BJ (cell line): ENCODE data around the gene TTYH1. TPM values are rescaled to one million over a fixed set of nuclear protein-coding genes. Genes with fewer than 3 reads are reported as not detected.

Source experiments
- CTCF ChIA-PET: fragments of 350-600 bp; formaldehyde crosslinking; extraction: SDS; loops from one replicate; lab custom pipeline; 2021; ENCODE audit warnings: antibody characterized with exemption, inconsistent platforms; lab: Yijun Ruan, JAX
- POLR2A ChIA-PET: fragments of 300-600 bp; sonication (Branson Sonifier 250); formaldehyde crosslinking; extraction: SDS; loops from one replicate; lab custom pipeline; 2021; ENCODE audit warnings: antibody characterized with exemption; lab: Charles Lee
- DNase-seq: peaks from one replicate; pipeline ENCODE4 v3.0.0-alpha.2; 2011; ENCODE audit warnings: low read depth
- H3K27me3 ChIP-seq: 2 replicates; pipeline ENCODE4 v1.6.0; 2011; ENCODE audit warnings: low read length; ENCODE audit not compliant: control insufficient read depth, insufficient read depth
- H3K36me3 ChIP-seq: 2 replicates; pipeline ENCODE4 v1.5.1; 2011; ENCODE audit warnings: low read length; ENCODE audit not compliant: control insufficient read depth, insufficient read depth
- H3K4me3 ChIP-seq: 2 replicates; pipeline ENCODE4 v1.5.1; 2011; ENCODE audit warnings: low read depth, mild to moderate bottlenecking, control low read depth, low read length
- polyA plus RNA-seq: library from polyadenylated mRNA; depleted of rRNA; stranded (reverse); fragments of >200 nt; gene quantifications from 2 replicates; pipeline ENCODE4 v1.2.3, GENCODE V29; 2011
- TF ChIP-seq, protein P1 (sequence below): IDR thresholded peaks from 2 replicates; pipeline ENCODE4 v1.5.1; 2011; ENCODE audit warnings: low read depth, mild to moderate bottlenecking, control low read depth, inconsistent platforms, low read length, moderate library complexity; ENCODE audit not compliant: insufficient read depth

Gene TTYH1
- polyA plus RNA-seq, 1 experiment: not detected

DNA sequence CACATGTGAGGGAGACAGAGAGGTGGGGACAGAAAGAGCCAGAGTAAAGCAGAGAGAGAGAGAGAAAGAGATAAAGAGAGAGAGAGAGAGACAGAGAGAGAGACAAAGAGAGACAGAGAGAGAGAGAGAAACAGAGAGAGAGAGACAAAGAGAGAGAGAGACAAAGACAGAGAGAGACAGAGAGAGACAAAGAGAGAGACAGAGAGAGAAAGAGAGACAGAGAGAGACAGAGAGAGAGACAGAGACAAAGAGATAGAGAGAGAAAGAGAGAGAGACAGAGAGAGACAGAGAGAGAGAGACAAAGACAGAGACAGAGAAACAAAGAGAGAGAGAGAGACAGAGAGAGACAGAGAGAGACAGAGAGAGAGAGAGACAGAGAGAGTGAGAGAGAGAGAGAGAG is 4.2 kb upstream of the TTYH1 start:
- no peak for DNase-seq
- CTCF ChIA-PET: no interaction called here
- H3K4me3 ChIP-seq: no peak overlapping the region
- POLR2A ChIA-PET: no interaction called here
- TF ChIP-seq, protein P1, sequence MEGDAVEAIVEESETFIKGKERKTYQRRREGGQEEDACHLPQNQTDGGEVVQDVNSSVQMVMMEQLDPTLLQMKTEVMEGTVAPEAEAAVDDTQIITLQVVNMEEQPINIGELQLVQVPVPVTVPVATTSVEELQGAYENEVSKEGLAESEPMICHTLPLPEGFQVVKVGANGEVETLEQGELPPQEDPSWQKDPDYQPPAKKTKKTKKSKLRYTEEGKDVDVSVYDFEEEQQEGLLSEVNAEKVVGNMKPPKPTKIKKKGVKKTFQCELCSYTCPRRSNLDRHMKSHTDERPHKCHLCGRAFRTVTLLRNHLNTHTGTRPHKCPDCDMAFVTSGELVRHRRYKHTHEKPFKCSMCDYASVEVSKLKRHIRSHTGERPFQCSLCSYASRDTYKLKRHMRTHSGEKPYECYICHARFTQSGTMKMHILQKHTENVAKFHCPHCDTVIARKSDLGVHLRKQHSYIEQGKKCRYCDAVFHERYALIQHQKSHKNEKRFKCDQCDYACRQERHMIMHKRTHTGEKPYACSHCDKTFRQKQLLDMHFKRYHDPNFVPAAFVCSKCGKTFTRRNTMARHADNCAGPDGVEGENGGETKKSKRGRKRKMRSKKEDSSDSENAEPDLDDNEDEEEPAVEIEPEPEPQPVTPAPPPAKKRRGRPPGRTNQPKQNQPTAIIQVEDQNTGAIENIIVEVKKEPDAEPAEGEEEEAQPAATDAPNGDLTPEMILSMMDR: no peak
- no peaks in the 10 kb centered on the region; the same call in none of the 2 replicates for H3K27me3 ChIP-seq
- H3K36me3 ChIP-seq: no peaks in the 10 kb centered on the region

- ChIA-PET CTCF (no interaction called here), POLR2A (no interaction called here)
- TF ChIP-seq, protein P1: no peak
- no peaks in the 10 kb centered on the region for H3K36me3 ChIP-seq
- no peak overlapping the region for H3K4me3 ChIP-seq
- no peak for DNase-seq
- peaks cover 5% of the 10 kb centered on the region for H3K27me3 ChIP-seq
Observed at GRCh38 chr19:54412877-54413276, 2.4 kb upstream of the TTYH1 start.

- DNase-seq: no peak
- Histone ChIP-seq H3K4me3 (no peak overlapping the region), H3K27me3 (peaks cover 6% of the 10 kb centered on the region), H3K36me3 (no peaks in the 10 kb centered on the region)
- TF ChIP-seq, protein P1: no peak
- ChIA-PET POLR2A (no interaction called here), CTCF (no interaction called here)
Observed at GRCh38 chr19:54414156-54414555, 1.1 kb upstream of the TTYH1 start.

- ChIA-PET CTCF (interaction anchor here (0.9 to 2.3 kb wide), 2 partner anchors 25 to 27 kb away, joined by 3 to 11 read pairs; no protein-coding TSS in a partner anchor), POLR2A (no interaction called here)
- Histone ChIP-seq H3K36me3 (no peaks in the 10 kb centered on the region), H3K27me3 (peaks cover 13% of the 10 kb centered on the region), H3K4me3 (no peak overlapping the region)
- TF ChIP-seq, protein P1: no peak
- DNase-seq: no peak
Observed at GRCh38 chr19:54415901-54416673, 823 bp downstream of the TTYH1 start.

DNA sequence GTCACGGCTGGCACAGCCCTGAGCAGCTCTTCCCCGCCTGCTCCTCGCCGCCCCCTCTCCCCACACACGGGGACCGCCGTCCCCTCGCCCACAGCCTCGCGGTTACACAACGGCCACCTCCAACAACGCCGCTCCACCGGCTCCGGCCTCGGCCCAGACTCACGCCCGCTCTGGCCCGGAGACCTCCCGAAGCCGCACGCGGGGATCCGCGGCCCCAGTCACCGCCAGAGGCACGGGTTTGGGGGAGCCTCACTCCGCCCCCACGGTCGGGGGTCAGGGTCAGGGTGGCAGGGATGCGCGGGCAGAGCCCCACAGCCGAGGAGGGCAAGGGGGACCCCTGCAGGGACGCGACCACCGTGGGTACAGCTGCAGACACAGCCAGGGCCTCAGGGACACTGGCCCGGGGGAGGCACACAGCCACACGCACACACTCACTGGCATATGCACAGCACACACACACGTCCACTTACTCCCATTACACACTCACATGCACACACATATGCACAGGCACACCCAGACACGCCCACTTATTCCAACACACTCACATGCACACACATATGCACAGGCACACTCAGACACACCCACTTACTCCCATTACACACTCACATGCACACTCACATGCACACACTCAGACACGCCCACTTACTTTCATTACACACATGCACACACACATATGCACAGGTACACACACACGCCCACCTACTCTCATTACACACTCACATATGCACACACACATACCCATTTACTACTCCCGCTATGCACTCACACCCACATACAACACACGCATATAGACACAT is 1.6 kb downstream of the TTYH1 start:
- POLR2A ChIA-PET: no interaction called here
- CTCF ChIA-PET: interaction anchor here (0.9 to 2.3 kb wide), 2 partner anchors 26 to 28 kb away, joined by 3 to 11 read pairs; no protein-coding TSS in a partner anchor
- H3K27me3 ChIP-seq: peaks cover 18% of the 10 kb centered on the region
- TF ChIP-seq, protein P1: no peak
- no peak overlapping the region for H3K4me3 ChIP-seq
- no peaks in the 10 kb centered on the region for H3K36me3 ChIP-seq
- no peak for DNase-seq
